Fibroblast of pulmonary artery (primary cell): ENCODE results near the gene KIF9.
A peak's percentile ranks its signal among the peaks of the same experiment; 100 is the strongest.
"Not testable (repeated sequence)": the region's sequence is repeated elsewhere in the genome, so short reads cannot be mapped to it uniquely, and the experiment has no call there.

Experiments used
- DNase-seq: peaks from one replicate; pipeline ENCODE4 v3.0.0-alpha.2; 2010; ENCODE audit warnings: low read depth
- H3K4me3 ChIP-seq: replicated peaks from 2 replicates; pipeline ENCODE4 v1.5.1; 2011; ENCODE audit warnings: low read depth, mild to moderate bottlenecking, control low read depth, low read length, moderate library complexity
- TF ChIP-seq, protein P1 (sequence below): IDR thresholded peaks from 2 replicates; pipeline ENCODE4 v1.5.1; 2011; ENCODE audit warnings: mild to moderate bottlenecking, control low read depth, low read length, inconsistent platforms; ENCODE audit errors: missing control alignments

The KIF9 gene

DNA sequence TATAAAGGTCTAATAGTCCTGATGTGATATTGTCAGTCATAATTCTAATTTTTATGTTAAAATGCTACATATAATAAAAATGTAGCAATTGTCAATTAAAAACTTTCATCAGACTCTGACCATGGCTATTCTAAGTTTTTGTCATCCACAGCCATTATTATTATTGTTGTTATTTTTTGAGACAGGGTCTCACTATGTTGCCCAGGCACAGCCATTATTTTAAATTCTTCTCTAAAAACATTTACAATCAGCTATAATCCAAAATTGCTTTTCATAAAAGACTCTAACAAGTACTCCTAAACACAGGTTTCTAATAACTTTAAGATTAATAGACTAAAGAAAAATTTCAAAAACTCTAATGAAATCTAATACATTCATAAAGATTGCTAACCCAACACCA lies 77.7 kb downstream of the KIF9 start:
- H3K4me3 ChIP-seq: no peak overlapping the region
- no peak for DNase-seq
- TF ChIP-seq, protein P1, sequence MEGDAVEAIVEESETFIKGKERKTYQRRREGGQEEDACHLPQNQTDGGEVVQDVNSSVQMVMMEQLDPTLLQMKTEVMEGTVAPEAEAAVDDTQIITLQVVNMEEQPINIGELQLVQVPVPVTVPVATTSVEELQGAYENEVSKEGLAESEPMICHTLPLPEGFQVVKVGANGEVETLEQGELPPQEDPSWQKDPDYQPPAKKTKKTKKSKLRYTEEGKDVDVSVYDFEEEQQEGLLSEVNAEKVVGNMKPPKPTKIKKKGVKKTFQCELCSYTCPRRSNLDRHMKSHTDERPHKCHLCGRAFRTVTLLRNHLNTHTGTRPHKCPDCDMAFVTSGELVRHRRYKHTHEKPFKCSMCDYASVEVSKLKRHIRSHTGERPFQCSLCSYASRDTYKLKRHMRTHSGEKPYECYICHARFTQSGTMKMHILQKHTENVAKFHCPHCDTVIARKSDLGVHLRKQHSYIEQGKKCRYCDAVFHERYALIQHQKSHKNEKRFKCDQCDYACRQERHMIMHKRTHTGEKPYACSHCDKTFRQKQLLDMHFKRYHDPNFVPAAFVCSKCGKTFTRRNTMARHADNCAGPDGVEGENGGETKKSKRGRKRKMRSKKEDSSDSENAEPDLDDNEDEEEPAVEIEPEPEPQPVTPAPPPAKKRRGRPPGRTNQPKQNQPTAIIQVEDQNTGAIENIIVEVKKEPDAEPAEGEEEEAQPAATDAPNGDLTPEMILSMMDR: no peak

DNA sequence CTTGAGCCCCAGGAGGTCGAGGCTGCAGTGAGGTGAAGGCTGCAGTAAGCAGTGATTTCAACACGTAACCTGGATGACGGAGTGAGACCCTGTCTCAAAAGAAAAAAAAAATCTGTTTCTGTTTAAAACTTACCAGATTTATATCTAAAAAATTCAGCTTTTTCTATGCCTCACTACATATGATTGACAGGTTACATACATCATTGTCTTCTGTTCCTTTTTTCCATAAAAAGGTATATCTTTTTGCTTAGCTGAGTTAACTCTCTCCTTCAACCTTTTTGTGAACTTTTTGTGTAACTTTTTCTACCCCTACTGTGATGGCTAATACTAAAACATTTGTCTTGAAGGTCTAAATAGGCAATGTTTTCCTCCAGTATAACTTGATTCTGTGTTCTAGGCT lies 80.1 kb downstream of the KIF9 start:
- no peak for DNase-seq
- no peak overlapping the region for H3K4me3 ChIP-seq
- TF ChIP-seq, protein P1: no peak

DNA sequence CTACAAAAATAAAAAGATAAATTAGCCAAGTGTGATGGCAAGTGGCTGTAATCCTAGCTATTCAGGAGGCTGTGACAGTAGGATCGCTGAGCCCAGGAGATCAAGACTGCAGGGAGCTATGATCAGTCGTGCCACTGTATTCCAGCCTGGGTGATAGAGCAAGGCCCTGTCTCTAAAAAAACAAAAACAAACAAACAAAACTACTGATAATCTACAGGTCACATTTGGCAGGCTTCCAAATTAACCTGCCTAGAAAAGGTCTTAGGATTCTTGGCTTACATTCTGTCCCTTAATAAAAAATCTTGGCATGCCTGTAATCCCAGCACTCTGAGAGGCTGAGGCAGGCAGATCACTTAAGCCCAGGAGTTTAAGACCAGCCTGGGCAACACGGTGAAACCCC lies 85.3 kb downstream of the KIF9 start:
- no peak for DNase-seq
- no peak overlapping the region for H3K4me3 ChIP-seq
- TF ChIP-seq, protein P1: no peak

DNA sequence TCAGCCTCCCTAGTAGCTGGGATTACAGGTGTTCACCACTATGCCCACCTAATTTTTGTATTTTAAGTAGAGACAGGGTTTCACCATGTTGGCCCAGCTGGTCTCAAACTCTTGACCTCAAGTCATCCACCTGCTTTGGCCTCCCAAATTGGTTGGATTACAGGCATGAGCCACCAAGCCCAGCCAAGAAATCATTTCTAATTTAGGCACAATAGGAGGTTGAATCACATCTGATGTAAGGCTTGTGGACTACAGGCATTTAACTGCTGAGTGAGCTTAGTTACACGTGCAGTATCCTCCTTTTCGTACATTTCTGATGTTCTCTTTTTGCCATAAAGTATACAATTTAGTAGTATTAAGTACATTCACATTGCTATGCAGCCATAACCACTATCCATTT lies 87.6 kb downstream of the KIF9 start:
- TF ChIP-seq, protein P1: no peak
- no peak for DNase-seq
- no peak overlapping the region for H3K4me3 ChIP-seq

DNA sequence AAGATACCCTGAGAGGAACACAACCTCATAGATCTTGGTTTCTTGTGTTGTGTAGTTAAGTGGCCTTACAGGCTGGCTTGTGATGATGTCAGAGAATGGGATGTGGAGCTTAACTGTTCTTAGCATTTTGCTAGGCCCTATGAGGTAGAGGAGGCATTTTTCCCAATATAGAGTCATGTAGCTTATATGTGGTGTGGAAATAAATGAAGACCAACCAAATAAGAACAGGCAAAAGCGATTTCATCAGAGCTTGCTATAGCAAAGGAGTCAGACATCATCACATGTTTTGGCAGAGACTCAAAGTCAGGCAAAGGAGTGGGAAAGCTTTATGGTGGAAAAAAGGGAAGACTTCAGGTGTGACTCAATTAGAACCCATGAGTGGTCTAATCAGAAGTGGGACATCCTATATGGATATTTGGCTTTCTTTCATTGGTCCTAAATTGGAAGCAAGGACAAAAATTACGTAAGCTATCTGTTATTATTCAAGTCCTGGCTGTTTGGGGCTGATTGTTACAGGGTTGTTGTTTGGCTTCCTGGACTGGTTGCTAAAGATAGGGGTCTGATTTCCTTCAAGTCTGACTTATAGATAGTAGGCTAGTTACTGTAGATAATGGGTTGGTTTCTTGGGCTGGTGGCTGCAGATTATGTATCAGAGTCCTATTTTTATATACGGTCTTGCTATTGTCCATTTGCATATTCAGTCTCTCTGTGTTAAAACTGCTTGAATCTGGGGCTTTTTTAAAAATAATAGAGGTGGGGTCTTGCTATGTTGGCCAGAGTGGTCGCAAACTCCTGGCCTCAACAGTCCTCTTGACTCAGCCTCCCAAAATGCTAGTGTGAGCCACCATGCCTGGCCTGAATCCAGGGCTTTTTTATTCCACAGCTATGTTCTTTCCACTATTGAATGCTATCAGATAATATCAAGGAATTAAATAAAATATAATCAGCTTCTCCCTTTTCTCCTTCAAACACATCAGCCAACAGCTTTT lies 88.4 kb downstream of the KIF9 start:
- TF ChIP-seq, protein P1: no peak
- no peak overlapping the region for H3K4me3 ChIP-seq
- DNase-seq: peak; percentile 31

DNA sequence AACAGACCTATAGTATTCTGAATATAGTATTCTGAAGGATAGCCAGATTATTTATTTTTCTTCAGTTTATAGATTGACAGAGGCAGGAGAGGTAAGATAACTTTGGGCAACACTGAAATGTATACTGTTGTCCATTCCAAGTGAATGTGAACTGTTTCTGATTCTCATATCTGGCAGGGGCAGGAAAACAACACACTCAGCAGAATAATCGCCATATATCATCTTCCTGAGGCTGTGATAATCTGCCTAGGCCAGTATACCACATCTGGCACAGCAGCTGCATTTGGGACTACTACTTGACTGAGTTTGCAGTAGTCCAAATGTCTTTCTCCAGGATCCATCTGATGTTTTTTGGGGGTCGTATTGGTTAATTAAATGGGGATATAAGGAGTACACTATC lies 96.3 kb downstream of the KIF9 start:
- no peak for DNase-seq
- TF ChIP-seq, protein P1: no peak
- no peak overlapping the region for H3K4me3 ChIP-seq

DNA sequence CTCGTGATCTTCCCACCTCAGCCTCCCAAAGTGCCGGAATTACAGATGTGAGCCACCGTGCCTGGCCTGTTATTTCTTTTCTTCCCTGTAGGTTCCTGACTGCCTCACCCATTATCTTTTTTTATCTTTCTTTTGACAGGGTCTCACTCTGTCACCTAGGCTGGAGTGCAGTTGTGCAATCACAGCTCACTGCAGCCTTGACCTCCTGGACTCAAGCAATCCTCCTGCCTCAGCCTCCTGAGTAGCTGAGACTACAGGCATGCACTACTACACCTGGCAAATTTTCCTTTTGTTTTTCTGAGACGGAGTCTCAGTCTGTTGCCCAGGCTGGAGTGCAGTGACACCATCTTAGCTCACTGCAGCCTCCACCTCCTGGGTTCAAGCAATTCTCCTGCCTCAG lies 100.9 kb downstream of the KIF9 start:
- not testable (repeated sequence) for DNase-seq

DNA sequence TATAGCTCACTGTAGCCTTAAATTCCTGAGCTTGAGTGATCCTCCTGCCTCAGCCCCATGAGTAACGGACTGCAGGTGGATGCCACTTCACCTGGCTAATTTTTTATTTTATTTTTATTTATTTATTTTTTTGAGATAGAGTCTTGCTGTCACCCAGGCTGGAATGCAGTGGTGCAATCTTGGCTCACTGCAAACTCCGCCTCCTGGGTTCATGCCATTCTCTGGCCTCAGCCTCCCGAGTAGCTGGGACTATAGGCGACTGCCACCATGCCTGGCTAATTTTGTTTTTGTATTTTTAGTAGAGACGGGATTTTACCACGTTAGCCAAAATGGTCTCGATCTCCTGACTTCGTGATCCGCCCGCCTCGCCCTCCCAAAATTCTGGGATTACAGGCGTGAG lies 102.6 kb downstream of the KIF9 start:
- not testable (repeated sequence) for DNase-seq, H3K4me3 ChIP-seq

More for the DNA sequence above, 100.9 kb downstream of the KIF9 start:
- not testable (repeated sequence) for H3K4me3 ChIP-seq
